Muscle layer of colon (tissue), 2 donors: ENCODE data around the gene PNPLA2.

Experiments
- H3K27ac ChIP-seq: one replicate; pipeline ENCODE4 v1.7.0; 2013; ENCODE audit warnings: low read depth, mild to moderate bottlenecking, low read length, moderate library complexity
- H3K27me3 ChIP-seq, 2 donors: one replicate each; pipeline ENCODE4 v1.7.0; 2013; ENCODE audit warnings: low read length in 2 of 2, mild to moderate bottlenecking in 2 of 2; ENCODE audit not compliant: insufficient read depth in 2 of 2, control insufficient read depth in 1 of 2
- H3K36me3 ChIP-seq: one replicate; pipeline ENCODE4 v1.7.0; 2013; ENCODE audit warnings: mild to moderate bottlenecking, low read length; ENCODE audit not compliant: insufficient read depth
- H3K4me1 ChIP-seq: one replicate; pipeline ENCODE4 v1.7.0; 2013; ENCODE audit warnings: mild to moderate bottlenecking, low read length; ENCODE audit not compliant: insufficient read depth
- H3K4me3 ChIP-seq, 2 donors: one replicate each; pipeline ENCODE4 v1.7.0; 2013; ENCODE audit warnings: low read length in 2 of 2, low read depth in 1 of 2, mild to moderate bottlenecking in 1 of 2, moderate library complexity in 1 of 2
- H3K9ac ChIP-seq: one replicate; pipeline ENCODE4 v1.7.0; 2013; ENCODE audit warnings: low read length
- H3K9me3 ChIP-seq: one replicate; pipeline ENCODE4 v1.7.0; 2013; ENCODE audit warnings: mild to moderate bottlenecking, low read length
- donor health status: abdominal sarcoma.
- donor health status: Adenocarcinoma of cecum.

The PNPLA2 gene

GRCh38 chr11:872799-873198 lies 54.1 kb downstream of the PNPLA2 start:
- no peak overlapping the region for H3K9ac ChIP-seq
- H3K27ac ChIP-seq, result no peak overlapping the region
- peaks cover 7% of the 10 kb centered on the region for H3K36me3 ChIP-seq
- H3K9me3 ChIP-seq, result no peaks in the 10 kb centered on the region
- no peak overlapping the region for H3K4me3 ChIP-seq
- H3K4me1 ChIP-seq, result peaks cover 4% of the 10 kb centered on the region
- H3K27me3 ChIP-seq, result no peaks in the 10 kb centered on the region

GRCh38 chr11:873706-874105 lies 55.0 kb downstream of the PNPLA2 start:
- peaks cover under 1% of the 10 kb centered on the region for H3K36me3 ChIP-seq
- H3K9ac ChIP-seq, result no peak overlapping the region
- H3K9me3 ChIP-seq, result no peaks in the 10 kb centered on the region

More at GRCh38 chr11:873706-874105, 55.0 kb downstream of the PNPLA2 start:
- H3K27ac ChIP-seq, result no peak overlapping the region
- no peak overlapping the region for H3K4me3 ChIP-seq
- peaks cover 4% of the 10 kb centered on the region for H3K4me1 ChIP-seq
- H3K27me3 ChIP-seq, result no peaks in the 10 kb centered on the region
